Measurements from ENCODE around the gene LEMD1. TPM values are rescaled to one million over a fixed set of nuclear protein-coding genes. Genes with fewer than 3 reads are reported as not detected.

Gene LEMD1
- total RNA-seq, 4 donors from 2014 or later = not detected

GRCh38 chr1:205432116-205432515, 10.3 kb upstream of the LEMD1 start:
- H3K4me3 ChIP-seq = no peak overlapping the region
- peaks cover 0 to 12% (median 2%) of the 10 kb centered on the region in 4 donors for H3K4me1 ChIP-seq
- TF ChIP-seq POLR2A (IDR thresholded peaks at IDR 0.05) (no peak), EP300 (IDR thresholded peaks at IDR 0.05) (no peak), CTCF (IDR thresholded peaks at IDR 0.05) (no peak)
- H3K9me3 ChIP-seq = no peaks in the 10 kb centered on the region
- H3K27ac ChIP-seq = no peak overlapping the region
- no peaks in the 10 kb centered on the region for H3K36me3 ChIP-seq
- H3K27me3 ChIP-seq = peaks cover 0 to 31% of the 10 kb centered on the region in 2 donors
- WGBS, 2 donors = 53 to 60% methylated on average over 2 of the region's 2 CpGs
- DNase-seq (ENCODE audit: low spot score in 2 of 2) = no peak

- Histone ChIP-seq H3K4me3 (peak overlapping the region; percentile 34 to 53 (median 42)), H3K4me1 (peaks cover 0 to 12% (median 2%) of the 10 kb centered on the region in 4 donors), H3K27me3 (peaks cover 0 to 23% of the 10 kb centered on the region in 2 donors), H3K36me3 (no peaks in the 10 kb centered on the region), H3K27ac (no peak overlapping the region), H3K9me3 (no peaks in the 10 kb centered on the region)
- peak in 1 of 2 donors; percentile 26 for DNase-seq (ENCODE audit: low spot score in 2 of 2)
- no peak for TF ChIP-seq POLR2A (IDR thresholded peaks at IDR 0.05)
- peak; percentile 60 to 78 (median 73) for TF ChIP-seq CTCF (IDR thresholded peaks at IDR 0.05)
- 7 to 8% methylated on average over 32 of the region's 32 CpGs for WGBS, 2 donors
Observed at GRCh38 chr1:205430696-205431305, 8.9 kb upstream of the LEMD1 start.

GRCh38 chr1:205429762-205430695, 8.2 kb upstream of the LEMD1 start:
- TF ChIP-seq CTCF (IDR thresholded peaks at IDR 0.05) (no peak), POLR2A (IDR thresholded peaks at IDR 0.05) (no peak), EP300 (IDR thresholded peaks at IDR 0.05) (no peak)
- Histone ChIP-seq H3K27ac (no peak overlapping the region), H3K27me3 (peaks cover 0 to 16% of the 10 kb centered on the region in 2 donors), H3K4me1 (peaks cover 0 to 12% (median 2%) of the 10 kb centered on the region in 4 donors), H3K4me3 (peak overlapping the region; percentile 34 to 53 (median 42)), H3K36me3 (no peaks in the 10 kb centered on the region), H3K9me3 (no peaks in the 10 kb centered on the region)
- no peak for DNase-seq (ENCODE audit: low spot score in 2 of 2)
- 57 to 60% methylated on average over 25 to 29 of the region's 29 CpGs for WGBS, 2 donors

GRCh38 chr1:205424901-205425600, 3.2 kb upstream of the LEMD1 start:
- TF ChIP-seq POLR2A (IDR thresholded peaks at IDR 0.05) (no peak), EP300 (IDR thresholded peaks at IDR 0.05) (no peak), CTCF (IDR thresholded peaks at IDR 0.05) (no peak)
- Histone ChIP-seq H3K36me3 (no peaks in the 10 kb centered on the region), H3K27ac (no peak overlapping the region), H3K27me3 (peaks cover 0 to 16% of the 10 kb centered on the region in 2 donors), H3K4me3 (no peak overlapping the region), H3K9me3 (no peaks in the 10 kb centered on the region), H3K4me1 (no peaks in the 10 kb centered on the region)
- no peak for DNase-seq (ENCODE audit: low spot score in 2 of 2)
- WGBS, 2 donors = 51 to 57% methylated on average over 8 of the region's 8 CpGs
